Measurements from ENCODE around the gene IRAG1.

IRAG1 gene

DNA sequence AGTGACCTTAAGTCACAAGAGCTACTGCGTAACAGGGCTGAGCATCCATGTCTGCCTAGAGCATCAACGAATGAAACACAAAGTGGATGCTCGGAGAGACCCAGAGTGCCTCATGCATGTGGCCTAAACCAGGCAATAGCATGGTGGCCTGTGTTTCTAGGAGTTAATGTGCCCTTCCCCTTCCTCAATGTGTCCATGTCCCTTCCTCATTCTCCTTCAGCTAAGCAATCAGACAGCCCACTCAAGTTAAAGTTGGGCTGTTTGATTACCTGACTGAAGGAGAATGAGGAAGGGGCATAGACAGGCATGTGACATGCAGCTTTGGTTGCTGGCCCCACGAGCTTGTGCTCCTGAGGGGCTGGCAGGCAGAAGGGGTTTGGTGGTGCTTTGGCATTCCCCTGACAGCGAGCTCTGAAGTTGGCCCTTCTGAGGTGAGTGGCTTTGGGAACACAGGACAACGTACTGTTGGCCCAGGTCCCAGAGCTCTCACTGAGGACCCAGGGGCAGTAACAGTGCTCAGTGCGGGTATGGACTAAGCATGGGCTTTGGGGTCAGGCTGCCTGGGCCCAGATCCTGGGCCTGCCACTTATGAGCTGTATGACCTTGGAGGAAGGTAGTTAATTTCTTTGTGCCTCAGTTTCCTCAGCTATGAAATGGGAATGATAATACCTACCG, 46.7 kb downstream of the IRAG1 start:
- no peak for DNase-seq (ENCODE audit: low read depth in 2 of 3, low spot score in 1 of 3)

- no peak for DNase-seq (ENCODE audit: low read depth in 2 of 3, low spot score in 1 of 3)
These were observed 47.5 kb downstream of the IRAG1 start for GRCh38 chr11:10646005-10646404.

DNA sequence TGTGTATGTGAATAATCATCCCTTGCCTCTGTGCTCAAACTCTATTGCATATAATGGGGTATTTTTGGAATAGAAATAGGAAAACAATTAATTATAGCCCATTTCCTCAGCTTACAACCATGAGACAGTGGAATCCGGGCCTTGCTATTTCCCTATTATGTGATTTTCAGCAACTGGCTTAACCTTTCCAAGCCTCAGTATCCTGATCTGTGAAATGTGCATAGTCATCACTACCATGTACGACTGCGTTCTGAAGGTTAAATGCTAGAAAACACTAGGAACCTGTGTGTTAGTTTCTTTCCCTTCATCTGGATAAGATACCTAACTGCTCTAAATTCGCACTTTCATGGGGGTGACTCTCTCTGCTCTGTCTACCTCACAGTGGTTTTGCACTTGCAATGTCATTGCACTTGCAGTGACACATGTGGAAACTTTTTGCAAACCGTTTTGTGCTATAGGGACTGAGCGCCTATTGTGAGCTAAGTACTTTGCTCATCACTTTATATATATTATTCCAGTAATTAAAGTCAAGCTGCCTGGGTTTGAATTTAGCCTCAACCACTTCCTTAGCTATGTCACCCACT, 48.3 kb downstream of the IRAG1 start:
- DNase-seq (ENCODE audit: low read depth in 2 of 3, low spot score in 1 of 3) = no peak
